ENCODE data around the gene LMTK2.

The LMTK2 gene

DNA sequence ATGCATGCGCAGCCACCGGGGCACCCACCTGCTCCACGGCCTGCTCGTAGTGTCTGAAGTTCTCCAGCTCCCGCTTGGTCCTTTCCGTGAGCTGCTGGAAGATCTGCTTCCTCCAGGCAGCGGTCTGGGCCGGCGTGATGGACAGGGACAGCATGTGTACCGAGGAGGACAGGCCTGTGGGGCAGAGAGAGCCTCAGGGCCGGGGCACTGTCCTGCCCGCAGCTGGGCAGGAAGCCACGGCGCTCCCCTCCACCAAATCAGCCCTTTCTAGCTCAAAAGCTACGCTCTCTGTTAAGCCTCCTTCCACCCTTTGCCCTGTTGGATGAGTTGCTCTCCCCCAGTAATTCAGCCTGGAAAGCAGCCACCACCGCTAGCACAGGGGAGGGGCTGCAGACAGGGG, 126.1 kb downstream of the LMTK2 start:
- DNase-seq (no peak), ATAC-seq (ENCODE audit: insufficient read depth, low read depth) (no peak)
- H3K27me3 ChIP-seq (ENCODE audit: insufficient read depth, low read length, poor library complexity), result no peaks in the 10 kb centered on the region
- TF ChIP-seq EZH2 (IDR thresholded peaks at IDR 0.05; ENCODE audit: borderline replicate concordance, low read depth, low read length, severe bottlenecking), result no peak
- TF ChIP-seq, protein P1, sequence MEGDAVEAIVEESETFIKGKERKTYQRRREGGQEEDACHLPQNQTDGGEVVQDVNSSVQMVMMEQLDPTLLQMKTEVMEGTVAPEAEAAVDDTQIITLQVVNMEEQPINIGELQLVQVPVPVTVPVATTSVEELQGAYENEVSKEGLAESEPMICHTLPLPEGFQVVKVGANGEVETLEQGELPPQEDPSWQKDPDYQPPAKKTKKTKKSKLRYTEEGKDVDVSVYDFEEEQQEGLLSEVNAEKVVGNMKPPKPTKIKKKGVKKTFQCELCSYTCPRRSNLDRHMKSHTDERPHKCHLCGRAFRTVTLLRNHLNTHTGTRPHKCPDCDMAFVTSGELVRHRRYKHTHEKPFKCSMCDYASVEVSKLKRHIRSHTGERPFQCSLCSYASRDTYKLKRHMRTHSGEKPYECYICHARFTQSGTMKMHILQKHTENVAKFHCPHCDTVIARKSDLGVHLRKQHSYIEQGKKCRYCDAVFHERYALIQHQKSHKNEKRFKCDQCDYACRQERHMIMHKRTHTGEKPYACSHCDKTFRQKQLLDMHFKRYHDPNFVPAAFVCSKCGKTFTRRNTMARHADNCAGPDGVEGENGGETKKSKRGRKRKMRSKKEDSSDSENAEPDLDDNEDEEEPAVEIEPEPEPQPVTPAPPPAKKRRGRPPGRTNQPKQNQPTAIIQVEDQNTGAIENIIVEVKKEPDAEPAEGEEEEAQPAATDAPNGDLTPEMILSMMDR (IDR thresholded peaks at IDR 0.05; ENCODE audit: borderline replicate concordance, extremely low read depth, low read length, poor library complexity, severe bottlenecking), result no peak
- no peak overlapping the region for H3K27ac ChIP-seq (ENCODE audit: low read length)
- H3K36me3 ChIP-seq (ENCODE audit: insufficient read depth, low read length), result peaks cover 17% of the 10 kb centered on the region
- no peaks in the 10 kb centered on the region for H3K9me3 ChIP-seq (ENCODE audit: insufficient read depth, low read length, severe bottlenecking)
- H3K79me2 ChIP-seq (ENCODE audit: insufficient read depth, low read length), result no peaks in the 10 kb centered on the region
- H3K4me2 ChIP-seq (ENCODE audit: insufficient read depth, low read length), result no peak overlapping the region
- no peak overlapping the region for H2AFZ ChIP-seq (ENCODE audit: low read depth, low read length)
- no peak overlapping the region for H3K9ac ChIP-seq (ENCODE audit: low read depth, low read length)
- no peak overlapping the region for H3K4me3 ChIP-seq (ENCODE audit: low read depth in 1 of 2, low read length in 2 of 2)
- no peaks in the 10 kb centered on the region for H3K4me1 ChIP-seq (ENCODE audit: insufficient read depth, low read length)
- no peaks in the 10 kb centered on the region for H4K20me1 ChIP-seq (ENCODE audit: insufficient read depth, low read length)

DNA sequence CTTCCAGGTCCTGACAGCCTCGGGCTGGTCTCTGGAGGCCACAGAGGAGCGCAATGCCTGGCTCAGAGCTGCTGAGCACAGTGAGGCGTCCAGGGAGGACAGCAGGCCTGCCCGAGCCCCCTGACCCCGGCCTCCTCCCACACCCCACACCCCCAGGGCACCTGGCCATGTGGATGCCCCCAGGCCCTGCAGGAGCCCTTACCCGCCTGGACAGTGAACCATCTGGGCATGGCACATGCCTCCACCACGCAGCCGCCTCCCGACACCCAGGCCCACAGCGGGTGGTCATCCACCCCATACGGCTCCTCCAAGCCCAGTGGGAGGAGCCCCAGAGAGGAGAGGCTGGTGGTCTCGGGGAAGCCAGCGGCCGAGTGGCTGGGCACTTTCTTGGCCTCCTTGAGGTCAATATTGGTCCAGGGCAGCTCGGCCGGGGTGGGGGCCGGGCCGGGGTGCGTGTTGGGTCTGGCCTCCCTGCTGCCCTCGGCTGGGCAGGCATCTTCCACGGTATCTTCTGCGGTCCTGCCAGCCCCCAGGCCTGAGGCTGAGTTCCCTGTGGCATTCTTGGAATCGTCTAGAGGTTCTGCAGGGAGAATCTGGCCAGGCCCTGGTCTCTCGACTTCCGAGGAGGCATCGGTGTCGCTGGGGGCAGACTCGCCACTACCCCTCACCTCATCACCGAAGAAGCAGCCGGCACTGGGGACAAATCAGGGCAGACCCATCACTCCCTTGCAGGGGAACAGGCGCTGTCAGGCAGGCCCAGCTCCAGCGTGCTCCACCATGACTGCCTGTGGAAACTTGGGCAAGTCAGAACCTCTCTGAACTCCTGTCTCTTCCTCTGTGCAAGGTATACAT, 126.8 kb downstream of the LMTK2 start:
- Histone ChIP-seq H3K4me2 (ENCODE audit: insufficient read depth, low read length) (no peak overlapping the region), H2AFZ (ENCODE audit: low read depth, low read length) (no peak overlapping the region), H3K36me3 (ENCODE audit: insufficient read depth, low read length) (peaks cover 16% of the 10 kb centered on the region), H3K27ac (ENCODE audit: low read length) (no peak overlapping the region), H3K4me1 (ENCODE audit: insufficient read depth, low read length) (no peaks in the 10 kb centered on the region), H4K20me1 (ENCODE audit: insufficient read depth, low read length) (no peaks in the 10 kb centered on the region), H3K27me3 (ENCODE audit: insufficient read depth, low read length, poor library complexity) (no peaks in the 10 kb centered on the region), H3K9me3 (ENCODE audit: insufficient read depth, low read length, severe bottlenecking) (no peaks in the 10 kb centered on the region), H3K4me3 (ENCODE audit: low read depth in 1 of 2, low read length in 2 of 2) (no peak overlapping the region), H3K9ac (ENCODE audit: low read depth, low read length) (no peak overlapping the region), H3K79me2 (ENCODE audit: insufficient read depth, low read length) (no peaks in the 10 kb centered on the region)
- no peak for TF ChIP-seq EZH2 (IDR thresholded peaks at IDR 0.05; ENCODE audit: borderline replicate concordance, low read depth, low read length, severe bottlenecking)
- TF ChIP-seq, protein P1 (IDR thresholded peaks at IDR 0.05; ENCODE audit: borderline replicate concordance, extremely low read depth, low read length, poor library complexity, severe bottlenecking), result no peak
- ATAC-seq (ENCODE audit: insufficient read depth, low read depth) (no peak), DNase-seq (no peak)

DNA sequence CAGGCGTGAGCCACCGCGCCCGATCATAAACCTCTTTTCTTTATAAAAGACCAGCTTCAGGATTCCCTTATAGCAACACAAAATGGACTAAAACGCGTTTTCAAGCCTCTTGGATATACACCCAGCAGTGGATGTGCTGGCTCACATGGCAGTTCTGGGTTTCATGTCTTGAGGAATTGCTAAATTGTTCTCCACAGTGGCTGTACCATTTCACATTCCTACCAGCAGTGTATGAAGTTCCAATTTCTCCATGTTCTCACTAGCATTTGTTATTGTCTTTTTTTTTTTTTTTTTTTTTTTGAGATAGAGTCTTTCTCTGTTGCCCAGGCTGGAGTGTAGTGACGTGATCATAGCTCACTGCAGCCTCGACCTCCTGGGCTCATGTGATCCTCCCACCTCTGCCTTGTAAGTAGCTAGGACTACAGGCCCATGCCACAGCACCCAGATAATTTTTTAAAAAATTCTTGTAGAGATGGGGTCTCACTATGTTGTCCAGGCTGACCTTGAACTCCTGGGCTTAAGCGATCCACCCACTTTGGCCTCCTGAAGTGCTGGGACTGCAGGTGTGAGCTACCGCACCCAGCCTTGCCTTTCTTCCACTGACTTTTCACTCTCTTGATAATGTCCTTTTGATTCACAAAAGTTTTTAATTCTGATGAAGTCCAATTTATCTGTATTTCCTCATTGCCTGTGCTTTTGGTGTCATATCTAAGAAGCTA, 127.9 kb downstream of the LMTK2 start:
- TF ChIP-seq EZH2 (IDR thresholded peaks at IDR 0.05; ENCODE audit: borderline replicate concordance, low read depth, low read length, severe bottlenecking), result no peak
- TF ChIP-seq, protein P1 (IDR thresholded peaks at IDR 0.05; ENCODE audit: borderline replicate concordance, extremely low read depth, low read length, poor library complexity, severe bottlenecking), result no peak
- Histone ChIP-seq H4K20me1 (ENCODE audit: insufficient read depth, low read length) (no peaks in the 10 kb centered on the region), H2AFZ (ENCODE audit: low read depth, low read length) (no peak overlapping the region), H3K9ac (ENCODE audit: low read depth, low read length) (no peak overlapping the region), H3K4me1 (ENCODE audit: insufficient read depth, low read length) (no peaks in the 10 kb centered on the region), H3K79me2 (ENCODE audit: insufficient read depth, low read length) (no peaks in the 10 kb centered on the region), H3K9me3 (ENCODE audit: insufficient read depth, low read length, severe bottlenecking) (no peaks in the 10 kb centered on the region), H3K4me3 (ENCODE audit: low read depth in 1 of 2, low read length in 2 of 2) (no peak overlapping the region), H3K27me3 (ENCODE audit: insufficient read depth, low read length, poor library complexity) (no peaks in the 10 kb centered on the region), H3K36me3 (ENCODE audit: insufficient read depth, low read length) (peaks cover 17% of the 10 kb centered on the region), H3K27ac (ENCODE audit: low read length) (no peak overlapping the region), H3K4me2 (ENCODE audit: insufficient read depth, low read length) (no peak overlapping the region)
- no peak for DNase-seq
- no peak for ATAC-seq (ENCODE audit: insufficient read depth, low read depth)
